HG03575 (cell line): ENCODE measurements around the gene STX12.
"Not testable (repeated sequence)": the region's sequence is repeated elsewhere in the genome, so short reads cannot be mapped to it uniquely, and the experiment has no call there.

Source experiments
- ATAC-seq: cut with Tn5 transposase; IDR thresholded peaks from one replicate; pipeline ENCODE4 v1.9.1; 2021; ENCODE audit not compliant: unreplicated experiment, insufficient number of reproducible peaks, low FRiP score; ENCODE audit errors: extremely low read depth

The STX12 gene

DNA sequence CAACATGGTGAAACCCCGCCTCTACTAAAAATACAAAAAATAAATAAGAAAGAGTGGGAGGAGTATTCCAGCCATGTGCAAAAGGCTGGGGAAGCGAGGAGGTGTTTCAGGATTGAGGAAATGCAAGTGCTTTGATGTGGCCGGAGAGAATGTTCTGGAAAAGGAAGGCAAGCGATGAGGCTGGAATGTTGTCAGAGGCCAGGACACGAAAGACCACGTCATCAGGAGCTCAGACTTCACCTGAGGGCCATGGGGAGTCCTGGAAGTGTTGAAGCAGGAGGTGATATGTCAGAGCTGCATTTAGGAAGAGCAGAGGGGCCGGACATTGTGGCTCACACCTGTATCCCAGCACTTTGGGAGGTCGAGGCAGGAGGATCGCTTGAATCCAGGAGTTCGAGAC is 88.4 kb downstream of the STX12 start:
- no peak for ATAC-seq

DNA sequence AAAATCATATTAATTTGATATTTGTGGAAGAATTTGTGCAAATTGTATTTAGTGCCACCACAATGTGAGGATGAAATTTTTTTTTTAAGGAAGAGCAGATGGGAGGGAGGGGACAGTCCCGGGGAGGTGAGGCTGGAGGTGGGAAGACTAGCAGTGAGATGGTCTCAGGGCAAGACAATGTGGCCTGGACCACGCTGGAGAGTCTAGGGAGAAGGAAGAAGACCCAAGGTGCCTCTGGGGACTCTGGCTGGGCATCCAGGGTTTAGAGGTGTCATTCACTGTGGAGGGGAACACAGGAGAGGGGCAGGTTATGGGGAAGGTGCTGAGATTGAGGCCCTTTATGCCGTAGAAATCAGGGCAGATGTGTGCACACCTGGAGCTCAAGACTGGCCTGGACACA is 89.0 kb downstream of the STX12 start:
- ATAC-seq, result no peak

DNA sequence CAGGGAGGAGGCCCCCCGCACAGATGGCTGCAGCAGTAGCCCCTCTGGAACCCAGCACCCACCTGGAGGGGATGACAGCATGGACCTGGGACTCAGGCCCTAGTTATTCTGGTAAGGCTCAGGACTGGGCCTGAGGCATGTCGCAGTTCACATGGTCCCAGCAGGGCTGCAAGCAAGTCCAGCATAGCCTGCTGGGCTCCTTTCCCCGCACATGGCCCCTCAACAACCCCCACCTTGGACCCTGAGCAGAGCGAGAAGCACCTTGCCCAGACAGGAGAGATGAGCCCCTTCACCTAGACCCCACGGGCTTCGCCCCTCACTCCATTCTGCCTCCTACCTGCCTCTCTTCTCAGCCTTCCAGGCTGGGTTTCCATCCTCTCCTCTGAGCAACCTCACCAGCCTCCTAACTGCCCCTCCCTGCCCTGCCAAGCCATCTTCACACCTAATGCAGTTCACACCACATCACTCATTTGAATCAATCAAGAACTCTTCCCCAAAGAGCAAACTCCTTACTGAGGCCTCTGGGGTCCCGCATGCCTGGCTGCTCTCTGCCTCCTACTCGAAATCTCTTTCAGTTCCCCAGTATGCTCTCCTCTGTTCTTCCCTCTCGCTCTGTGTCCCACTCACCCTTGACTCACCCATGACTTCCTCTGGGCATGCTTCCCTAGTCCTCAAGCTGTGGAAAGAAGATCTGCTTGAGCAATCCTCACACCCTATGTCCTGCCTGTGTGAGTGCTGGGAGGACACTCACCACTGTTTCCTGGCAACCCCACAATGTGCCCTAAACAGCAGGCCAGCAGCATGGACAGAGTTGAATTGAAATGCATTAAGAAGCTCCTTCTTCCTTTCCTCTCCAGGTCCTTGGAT is 89.9 kb downstream of the STX12 start:
- no peak for ATAC-seq

DNA sequence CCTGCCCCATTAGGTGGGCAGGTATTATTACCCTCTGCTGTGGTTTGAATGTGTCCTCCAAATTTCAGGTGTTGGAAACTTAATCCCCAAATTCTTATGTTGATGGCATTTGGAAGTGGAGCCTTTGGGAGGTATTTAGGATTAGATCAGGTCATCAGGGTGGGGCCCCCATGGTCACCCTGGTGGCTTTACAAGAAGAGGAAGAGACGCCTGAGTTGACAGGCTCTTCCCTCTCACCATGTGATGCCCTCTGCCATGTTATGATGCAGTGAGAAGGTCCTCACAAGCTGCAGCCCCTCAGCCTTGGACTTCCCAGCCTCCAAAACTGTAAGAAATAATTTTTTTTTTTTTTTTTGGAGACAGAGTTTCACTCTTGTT is 90.5 kb downstream of the STX12 start:
- no peak for ATAC-seq

DNA sequence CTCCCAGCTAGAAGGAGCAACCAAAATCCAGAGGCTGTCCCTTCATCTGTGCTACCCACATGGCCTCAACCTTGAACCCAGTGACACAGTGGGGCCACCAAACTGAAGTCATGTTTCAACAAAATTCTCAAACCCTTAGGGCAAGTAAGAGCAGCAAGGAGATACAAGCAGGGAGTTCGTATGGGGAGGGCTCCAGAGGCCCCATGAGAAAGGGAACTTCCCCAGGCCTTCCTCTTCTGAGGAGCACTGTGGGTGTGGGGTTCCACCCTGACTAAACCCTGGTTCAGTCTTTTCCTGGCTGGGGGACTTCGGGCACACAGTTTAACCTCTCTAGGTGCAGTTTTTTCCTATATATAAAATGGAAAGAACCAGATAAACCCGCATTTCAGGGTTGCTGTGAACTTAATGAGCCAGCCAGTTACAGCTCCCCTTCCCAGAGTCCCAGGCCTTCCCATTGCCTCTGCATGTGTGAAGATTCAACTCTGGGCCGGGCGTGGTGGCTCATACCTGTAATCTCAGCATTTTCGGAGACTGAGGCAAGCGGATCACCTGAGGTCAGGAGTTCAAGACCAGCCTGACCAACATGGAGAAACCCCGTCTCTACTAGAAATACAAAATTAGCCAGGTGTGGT is 91.4 kb downstream of the STX12 start:
- ATAC-seq, result no peak

DNA sequence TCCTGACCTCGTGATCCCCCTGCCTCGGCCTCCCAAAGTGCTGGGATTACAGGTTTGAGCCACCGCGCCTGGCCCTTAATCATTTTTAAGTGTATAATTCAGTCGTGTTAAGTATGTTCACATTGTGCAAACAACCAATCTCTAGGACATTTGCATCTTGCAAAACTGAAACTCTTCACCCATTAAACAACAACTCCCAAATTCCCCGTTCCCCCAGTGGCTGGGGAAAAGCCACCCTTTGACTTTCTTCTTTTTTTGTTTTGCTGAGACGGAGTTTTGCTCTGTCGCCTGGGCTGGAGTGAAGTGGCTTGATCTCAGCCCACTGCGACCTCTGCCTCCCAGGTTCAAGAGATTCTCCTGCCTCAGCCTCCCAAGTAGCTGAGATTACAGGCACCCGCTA is 92.8 kb downstream of the STX12 start:
- no peak for ATAC-seq

DNA sequence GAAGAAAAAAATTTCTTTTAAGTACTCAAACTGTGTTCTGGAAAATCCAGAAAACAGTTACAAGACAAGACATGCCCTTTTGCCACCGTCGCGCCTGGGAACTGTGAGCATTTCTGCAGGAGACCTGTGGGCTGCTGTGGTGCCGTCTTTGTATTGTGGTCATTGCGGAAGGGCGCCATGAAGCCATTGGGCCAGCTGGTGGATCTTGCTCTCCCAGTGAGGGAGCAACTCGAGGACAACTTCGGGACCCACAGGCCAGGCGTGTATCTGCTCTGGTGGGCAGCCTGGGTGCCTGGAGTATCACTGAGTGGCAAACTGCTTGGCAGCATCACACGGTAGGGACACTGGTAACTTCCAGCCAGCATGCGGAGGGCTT is 95.5 kb downstream of the STX12 start:
- no peak for ATAC-seq

DNA sequence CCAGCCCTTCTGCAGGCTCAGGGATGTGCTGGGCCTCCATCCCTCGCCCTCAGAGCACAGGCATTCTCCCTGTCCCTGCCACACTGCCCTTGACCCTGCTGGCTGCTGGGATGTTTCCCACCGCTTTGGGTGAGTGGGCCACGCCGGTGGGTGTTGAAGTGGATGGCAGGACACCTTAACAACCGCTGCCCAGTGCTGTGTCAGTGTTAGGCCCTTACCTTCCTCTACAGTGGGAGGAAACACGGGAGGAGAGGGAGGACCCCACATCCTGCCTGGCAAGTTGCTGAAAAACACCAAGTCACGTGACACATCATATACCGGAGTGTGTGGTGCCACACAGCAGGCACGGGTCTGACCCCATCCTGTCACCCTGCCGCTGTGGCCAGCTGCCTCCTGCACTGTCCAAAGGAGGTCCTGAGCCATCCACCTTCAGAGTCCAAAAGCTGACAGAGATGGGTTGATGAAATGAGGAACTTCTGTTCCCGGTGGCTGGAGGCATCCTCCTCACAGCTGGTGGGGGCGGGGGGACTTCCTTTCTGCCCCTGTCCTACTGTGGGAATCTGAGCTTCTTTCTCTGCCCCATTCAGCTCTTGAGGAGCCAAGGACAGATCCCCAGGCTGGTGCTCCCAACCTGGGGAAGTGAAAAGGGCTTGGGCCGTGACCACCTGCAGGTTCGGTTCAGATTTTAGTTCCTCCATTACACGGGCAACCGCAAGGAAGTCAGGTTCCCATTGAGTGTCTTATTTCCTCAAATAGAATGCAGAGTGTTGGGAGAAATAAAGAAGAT is 96.1 kb downstream of the STX12 start:
- no peak for ATAC-seq

DNA sequence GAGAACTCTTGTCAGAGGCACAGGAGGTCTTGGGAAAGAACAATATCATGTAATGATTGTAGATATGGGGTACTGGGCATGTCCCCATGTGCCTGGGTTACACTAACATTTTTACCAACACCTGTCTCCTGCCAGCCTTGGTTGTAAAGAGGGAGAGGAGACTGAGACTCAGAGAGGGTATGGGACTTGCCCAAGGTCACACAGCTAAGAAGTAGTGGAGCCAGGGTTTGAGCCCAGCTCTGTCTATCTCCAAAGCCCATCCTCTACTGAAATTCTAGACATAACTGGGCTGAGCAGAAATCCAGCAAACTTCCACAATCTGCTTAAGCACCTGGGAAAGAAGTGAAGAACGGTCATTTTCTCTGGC is 96.7 kb downstream of the STX12 start:
- ATAC-seq, result no peak

DNA sequence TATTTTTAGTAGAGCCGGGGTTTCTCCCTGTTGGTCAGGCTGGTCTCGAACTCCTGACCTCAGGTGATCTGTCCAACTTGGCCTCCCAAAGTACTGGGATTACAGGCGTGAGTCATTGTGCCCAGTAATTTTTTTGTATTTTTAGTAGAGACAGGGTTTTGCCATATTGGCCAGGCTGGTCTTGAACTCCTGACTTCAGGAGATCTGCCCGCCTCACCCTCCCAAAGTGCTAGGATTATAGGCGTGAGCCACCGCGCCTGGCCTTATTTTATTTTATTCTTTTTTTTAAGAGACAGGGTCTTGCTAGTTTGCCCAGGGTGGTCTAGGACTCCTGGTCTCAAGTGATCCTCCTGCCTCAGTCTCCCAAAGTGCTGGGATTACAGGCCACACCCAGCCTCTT is 98.1 kb downstream of the STX12 start:
- not testable (repeated sequence) for ATAC-seq

DNA sequence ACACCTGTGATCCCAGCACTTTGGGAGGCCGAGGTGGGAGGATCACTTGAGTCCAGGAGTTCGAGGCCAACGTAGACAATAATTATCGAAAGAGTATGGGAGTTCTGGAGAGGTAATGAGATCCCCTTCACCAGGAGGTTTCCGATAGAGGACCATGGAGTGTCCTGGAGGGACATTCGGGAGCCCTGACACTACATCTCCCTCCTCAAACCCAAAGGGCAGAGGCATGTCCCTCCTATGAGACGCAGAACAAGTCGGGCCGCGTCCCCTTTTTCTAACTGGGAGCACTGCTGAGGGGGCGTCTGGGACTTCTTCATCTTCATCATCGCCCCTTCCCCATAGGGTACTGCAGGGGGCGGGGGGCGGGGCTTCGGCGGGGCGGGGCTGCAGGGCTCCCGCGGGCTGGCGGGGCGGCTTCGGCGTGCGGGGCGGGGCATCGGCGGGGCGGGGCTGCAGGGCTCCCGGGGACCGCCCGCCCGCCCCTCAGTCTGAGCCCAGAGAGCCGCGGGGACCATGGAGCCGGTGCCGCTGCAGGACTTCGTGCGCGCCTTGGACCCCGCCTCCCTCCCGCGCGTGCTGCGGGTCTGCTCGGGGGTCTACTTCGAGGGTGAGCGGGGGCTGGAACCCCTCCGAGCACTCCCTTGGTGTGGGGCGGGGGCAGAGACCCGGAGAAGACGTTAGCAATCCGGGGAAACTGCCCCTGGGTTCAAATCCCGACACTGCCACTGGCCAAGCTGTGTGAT is 99.2 kb downstream of the STX12 start, which contains the start of gene THEMIS2:
TSS of gene THEMIS2 (plus strand) at position 486 of the 743 bp plus-strand sequence. CDS start at position 514, 28 bp downstream.
- no peak for ATAC-seq

DNA sequence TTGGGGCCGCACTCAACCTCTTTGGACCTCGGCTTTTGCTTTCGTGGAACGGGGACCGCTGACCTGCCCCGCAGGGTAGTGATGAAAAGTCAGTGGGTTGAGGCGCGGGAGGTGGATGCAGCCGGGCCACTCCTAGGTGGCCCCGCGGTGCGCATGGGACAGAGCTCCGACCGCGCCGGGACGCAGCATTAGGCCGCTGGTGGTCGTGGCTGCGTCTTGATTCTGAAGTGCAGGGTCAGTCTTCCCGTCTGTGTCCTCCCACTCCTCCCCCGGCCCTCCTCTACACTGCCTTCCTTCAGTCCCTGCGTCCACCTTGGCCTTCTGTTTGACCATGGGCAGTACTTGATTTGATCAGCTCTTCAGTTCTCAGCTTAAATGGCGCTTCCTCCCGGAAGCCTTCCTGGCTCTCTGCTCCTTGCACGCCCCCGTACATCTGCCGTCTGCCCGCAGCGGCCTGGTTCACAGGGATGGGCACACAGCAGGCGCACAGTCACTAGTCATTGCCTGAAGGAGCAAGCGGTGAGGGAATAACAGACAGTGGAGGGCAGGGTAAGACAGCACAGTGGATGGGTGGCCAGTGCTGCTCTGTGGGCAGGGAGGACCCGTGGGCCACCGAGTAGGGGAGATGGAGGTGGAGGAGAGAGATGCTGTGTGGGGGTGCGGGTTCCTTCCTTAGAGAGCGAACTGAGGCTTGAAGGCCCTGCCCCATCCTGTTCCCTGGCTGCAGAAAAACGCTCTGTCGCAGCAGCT is 100.0 kb downstream of the STX12 start:
- ATAC-seq, result no peak

DNA sequence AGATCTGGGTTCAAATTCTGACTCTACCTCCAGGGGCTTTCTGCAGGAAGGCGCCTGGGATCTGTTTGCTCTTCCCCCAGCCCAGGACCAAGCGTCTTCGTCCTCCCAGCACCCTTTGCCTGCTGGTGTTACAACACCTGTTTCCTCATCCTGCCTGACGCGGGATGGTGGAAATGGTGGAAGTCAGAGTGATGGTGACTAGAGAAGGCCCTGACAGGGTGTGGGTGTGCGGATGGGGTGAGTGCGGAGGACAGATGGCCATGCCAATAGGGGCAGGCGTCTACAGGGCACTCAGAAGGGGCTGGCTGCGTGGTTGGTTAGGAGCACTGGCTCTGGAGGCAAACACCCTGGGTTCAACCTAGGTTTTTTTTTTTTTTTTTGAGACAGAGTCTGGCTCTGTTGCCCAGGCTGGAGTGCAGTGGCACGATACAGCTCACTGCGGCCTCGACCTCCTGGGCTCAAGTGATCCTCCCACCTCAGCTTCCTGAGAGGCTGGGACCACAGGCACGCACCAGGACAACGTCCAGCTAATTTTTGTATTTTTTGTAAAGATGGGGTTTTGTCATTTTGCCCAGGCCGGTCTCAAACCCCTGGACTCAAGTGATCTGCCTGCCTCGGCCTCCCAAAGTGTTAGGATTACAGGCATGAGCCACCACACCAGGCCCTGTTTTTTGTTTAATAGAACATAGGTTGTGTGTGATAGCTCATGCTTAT is 100.8 kb downstream of the STX12 start:
- ATAC-seq, result no peak
